Esophagus (tissue), 2 donors: ENCODE measurements around the gene ANLN. TPM values are rescaled to one million over a fixed set of nuclear protein-coding genes. Genes with fewer than 3 reads are reported as not detected.
"Not testable (repeated sequence)": the region's sequence is repeated elsewhere in the genome, so short reads cannot be mapped to it uniquely, and the experiment has no call there.

Experiments used
- H3K27ac ChIP-seq, 2 donors: one replicate each; pipeline ENCODE4 v1.5.1; 2013; ENCODE audit warnings: low read depth in 2 of 2, mild to moderate bottlenecking in 2 of 2, inconsistent platforms in 1 of 2, low read length in 1 of 2, moderate library complexity in 1 of 2
- H3K27me3 ChIP-seq, 2 donors: one replicate each; pipeline ENCODE4 v1.6.1; 2013; ENCODE audit warnings: low read length in 2 of 2, control low read depth in 1 of 2, mild to moderate bottlenecking in 1 of 2; ENCODE audit not compliant: insufficient read depth in 2 of 2, control insufficient read depth in 1 of 2
- H3K36me3 ChIP-seq, 2 donors: one replicate each; pipeline ENCODE4 v1.6.1; 2013; ENCODE audit warnings: low read length in 1 of 2; ENCODE audit not compliant: control insufficient read depth in 2 of 2, insufficient read depth in 2 of 2
- H3K4me1 ChIP-seq, 2 donors: one replicate each; pipeline ENCODE4 v1.6.1; 2013; ENCODE audit warnings: low read length in 1 of 2; ENCODE audit not compliant: control insufficient read depth in 2 of 2, insufficient read depth in 2 of 2
- H3K4me3 ChIP-seq, 2 donors: one replicate each; pipeline ENCODE4 v1.5.1; 2013; ENCODE audit warnings: low read length in 2 of 2, mild to moderate bottlenecking in 2 of 2, low read depth in 1 of 2, moderate library complexity in 1 of 2
- H3K9me3 ChIP-seq, 2 donors: one replicate each; pipeline ENCODE4 v1.6.1; 2013; ENCODE audit warnings: mild to moderate bottlenecking in 2 of 2, low read depth in 1 of 2, low read length in 1 of 2, moderate library complexity in 1 of 2; ENCODE audit not compliant: control insufficient read depth in 2 of 2, insufficient read depth in 1 of 2
- WGBS, 2 donors: extraction: QIAGEN DNeasy Blood & Tissue Kit; methylation state at CpG; one replicate each; pipeline ENCODE4 v1.1.7; 2013; 5-methylcytosine and 5-hydroxymethylcytosine counted together
- polyA plus RNA-seq, 2 donors: library from polyadenylated mRNA; stranded (reverse); fragments of 200-250 nt; gene quantifications; one replicate each; pipeline ENCODE4 v1.2.3, GENCODE V29; 2013
- donor health status: healthy with polysubstance abuse.
- donor health status: Bipolar disorder and iron deficiency.

Gene ANLN
- polyA plus RNA-seq, 2 donors, result 11.2 to 16.0 TPM

DNA sequence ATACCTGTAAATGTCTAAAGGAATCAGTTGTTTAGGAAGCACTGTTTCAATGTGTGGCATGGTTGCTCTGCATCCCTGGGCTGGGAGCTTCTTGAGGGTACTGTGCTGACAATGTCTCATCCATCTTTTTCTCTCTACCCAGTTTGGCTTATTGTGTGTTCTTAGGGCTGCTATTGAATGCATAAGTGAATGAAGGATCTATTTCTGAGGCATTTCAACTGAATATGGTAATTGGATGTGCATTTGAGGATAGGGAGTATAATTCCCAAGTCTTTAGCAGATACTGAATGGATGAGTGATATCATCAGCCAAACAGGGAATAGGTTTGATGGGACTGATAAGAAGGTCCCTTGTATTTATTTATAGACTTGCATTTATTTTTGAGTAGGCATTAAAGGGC lies 64.1 kb downstream of the ANLN start:
- Histone ChIP-seq H3K36me3 (no peaks in the 10 kb centered on the region), H3K4me1 (no peaks in the 10 kb centered on the region), H3K27ac (no peak overlapping the region), H3K4me3 (no peak overlapping the region), H3K9me3 (no peaks in the 10 kb centered on the region), H3K27me3 (no peaks in the 10 kb centered on the region)

DNA sequence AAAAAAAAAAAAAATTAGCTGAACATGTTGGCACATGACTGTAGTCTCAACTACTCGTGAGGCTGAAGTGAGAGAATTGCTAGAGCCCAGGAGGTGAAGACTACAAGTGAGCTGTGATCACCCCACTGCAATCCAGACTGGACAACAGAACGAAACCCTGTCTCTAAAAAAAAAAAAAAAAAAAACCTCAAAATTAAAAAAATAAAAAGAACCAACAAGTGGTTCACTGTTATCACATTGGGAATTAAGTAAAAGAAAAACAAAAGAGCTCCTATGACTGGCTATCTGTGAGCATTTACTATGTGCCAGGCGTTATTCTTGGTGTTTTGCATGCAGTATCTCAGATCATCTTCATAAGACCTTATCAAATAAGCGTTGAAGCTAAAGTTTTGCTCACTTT lies 66.0 kb downstream of the ANLN start:
- H3K27ac ChIP-seq, result no peak overlapping the region
- no peaks in the 10 kb centered on the region for H3K4me1 ChIP-seq
- H3K27me3 ChIP-seq, result no peaks in the 10 kb centered on the region
- H3K9me3 ChIP-seq, result no peaks in the 10 kb centered on the region
- 88 to 91% methylated on average over 4 of the region's 4 CpGs for WGBS, 2 donors
- H3K4me3 ChIP-seq, result no peak overlapping the region
- no peaks in the 10 kb centered on the region for H3K36me3 ChIP-seq

DNA sequence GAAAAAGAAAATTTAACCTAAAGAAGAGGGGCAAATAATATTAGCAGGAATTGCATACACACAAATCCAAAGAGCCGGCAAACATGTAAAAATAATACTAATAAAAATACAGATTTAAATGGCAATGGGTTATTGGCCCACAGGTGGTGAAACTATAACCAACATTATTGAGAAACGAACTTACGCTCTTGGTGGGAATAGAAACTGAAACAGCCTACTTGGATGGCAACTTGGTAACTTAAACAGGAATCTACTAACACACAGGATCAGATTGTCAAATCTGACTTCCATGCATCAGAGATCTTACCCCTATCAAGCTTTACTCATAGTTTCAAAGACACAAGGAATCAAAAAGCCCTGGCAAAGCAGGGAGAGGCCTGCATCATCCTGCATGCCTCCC lies 66.5 kb downstream of the ANLN start:
- 93 to 95% methylated on average over 3 of the region's 3 CpGs for WGBS, 2 donors
- H3K9me3 ChIP-seq, result no peaks in the 10 kb centered on the region
- no peaks in the 10 kb centered on the region for H3K36me3 ChIP-seq
- no peak overlapping the region for H3K27ac ChIP-seq
- no peak overlapping the region for H3K4me3 ChIP-seq
- H3K27me3 ChIP-seq, result no peaks in the 10 kb centered on the region
- H3K4me1 ChIP-seq, result no peaks in the 10 kb centered on the region

DNA sequence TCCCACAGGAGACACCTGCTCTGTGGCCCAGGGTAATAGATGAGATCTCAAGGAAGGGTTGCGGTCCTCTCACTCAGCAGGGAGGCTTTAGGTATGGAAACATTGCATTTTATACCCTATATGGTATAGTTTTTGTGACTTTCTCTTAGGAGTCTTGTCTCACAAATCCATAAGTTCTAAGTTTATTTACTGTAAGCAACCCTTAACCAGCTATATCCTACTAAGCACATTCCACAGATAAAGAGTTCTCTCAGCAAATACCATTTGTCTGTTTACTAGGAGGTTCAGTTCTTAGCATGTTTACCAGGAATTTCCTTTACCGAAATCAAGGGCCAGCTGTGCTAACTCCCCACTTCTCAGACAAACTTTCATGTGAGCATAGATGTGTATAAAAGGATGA lies 66.9 kb downstream of the ANLN start:
- Histone ChIP-seq H3K36me3 (no peaks in the 10 kb centered on the region), H3K27me3 (no peaks in the 10 kb centered on the region), H3K27ac (no peak overlapping the region), H3K4me1 (no peaks in the 10 kb centered on the region), H3K9me3 (no peaks in the 10 kb centered on the region), H3K4me3 (no peak overlapping the region)
- WGBS, 2 donors, result 92 to 97% methylated on average over 2 of the region's 2 CpGs

DNA sequence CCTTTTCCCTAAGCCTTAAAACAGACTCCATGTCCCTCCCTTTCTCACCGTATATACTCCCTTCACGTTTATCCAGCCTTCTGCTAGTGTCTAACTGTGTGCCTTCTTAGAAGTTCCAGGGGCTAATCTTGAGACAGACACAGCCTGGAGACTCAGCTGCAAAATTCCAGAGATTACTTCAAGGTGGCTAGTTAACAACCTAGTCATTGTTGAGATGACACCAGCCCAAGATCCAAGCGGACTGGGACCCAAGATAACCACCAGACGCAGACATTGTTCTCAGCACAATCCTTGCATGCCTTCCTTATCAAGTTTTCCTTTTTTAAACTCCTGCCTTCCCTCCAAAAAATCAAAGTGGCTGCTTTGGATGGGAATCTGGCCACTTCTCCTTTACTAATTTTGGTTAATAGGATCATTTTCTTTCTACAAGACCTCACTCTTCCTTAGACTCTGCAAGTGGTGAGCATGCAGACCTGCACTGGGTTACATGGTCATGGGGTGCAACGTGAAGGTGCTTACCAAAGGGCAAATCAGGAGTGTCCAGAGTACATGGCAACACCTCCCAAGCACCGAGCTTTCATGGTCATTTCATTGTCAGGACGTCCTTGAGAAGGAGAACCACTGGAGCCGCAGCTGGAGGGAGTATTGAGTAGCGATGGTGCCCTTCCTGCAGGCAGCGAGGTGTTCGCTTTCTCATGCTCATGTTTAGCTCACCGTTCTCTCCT lies 69.7 kb downstream of the ANLN start:
- WGBS, 2 donors, result 81 to 89% methylated on average over 12 of the region's 12 CpGs
- Histone ChIP-seq H3K9me3 (no peaks in the 10 kb centered on the region), H3K27ac (no peak overlapping the region), H3K4me1 (no peaks in the 10 kb centered on the region), H3K4me3 (no peak overlapping the region), H3K36me3 (no peaks in the 10 kb centered on the region), H3K27me3 (no peaks in the 10 kb centered on the region)

DNA sequence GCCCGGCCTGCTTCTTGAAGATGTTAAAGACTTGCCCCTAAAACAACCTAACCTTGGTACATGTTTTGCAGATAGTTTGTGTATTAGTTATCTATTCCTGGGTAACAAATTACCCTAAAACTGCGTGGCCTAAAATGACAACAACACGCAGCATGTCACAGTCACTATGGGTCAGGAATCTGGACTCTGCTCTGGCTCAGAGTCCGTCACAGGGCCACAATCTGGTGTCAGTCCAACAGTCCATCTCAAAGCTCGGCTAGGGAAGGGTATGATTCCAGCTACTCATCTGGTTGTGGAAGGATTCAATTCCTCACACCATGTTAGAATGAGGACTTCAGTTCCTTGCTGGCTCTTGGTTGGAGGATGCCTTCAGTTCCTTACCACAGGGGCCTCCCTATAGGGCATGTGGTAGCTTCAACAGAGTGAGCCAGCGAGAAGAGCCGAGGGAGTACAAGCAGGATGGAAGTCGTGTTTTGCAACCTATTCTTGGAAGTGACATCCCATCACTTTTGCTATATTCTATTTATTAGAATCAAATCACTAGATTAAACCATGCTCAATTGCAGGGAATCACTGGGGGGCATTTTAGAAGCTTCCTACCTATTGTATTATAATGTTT lies 71.3 kb downstream of the ANLN start:
- Histone ChIP-seq H3K27me3 (no peaks in the 10 kb centered on the region), H3K36me3 (no peaks in the 10 kb centered on the region), H3K4me3 (no peak overlapping the region), H3K9me3 (no peaks in the 10 kb centered on the region), H3K27ac (no peak overlapping the region), H3K4me1 (no peaks in the 10 kb centered on the region)
- 89 to 91% methylated on average over 8 of the region's 8 CpGs for WGBS, 2 donors

DNA sequence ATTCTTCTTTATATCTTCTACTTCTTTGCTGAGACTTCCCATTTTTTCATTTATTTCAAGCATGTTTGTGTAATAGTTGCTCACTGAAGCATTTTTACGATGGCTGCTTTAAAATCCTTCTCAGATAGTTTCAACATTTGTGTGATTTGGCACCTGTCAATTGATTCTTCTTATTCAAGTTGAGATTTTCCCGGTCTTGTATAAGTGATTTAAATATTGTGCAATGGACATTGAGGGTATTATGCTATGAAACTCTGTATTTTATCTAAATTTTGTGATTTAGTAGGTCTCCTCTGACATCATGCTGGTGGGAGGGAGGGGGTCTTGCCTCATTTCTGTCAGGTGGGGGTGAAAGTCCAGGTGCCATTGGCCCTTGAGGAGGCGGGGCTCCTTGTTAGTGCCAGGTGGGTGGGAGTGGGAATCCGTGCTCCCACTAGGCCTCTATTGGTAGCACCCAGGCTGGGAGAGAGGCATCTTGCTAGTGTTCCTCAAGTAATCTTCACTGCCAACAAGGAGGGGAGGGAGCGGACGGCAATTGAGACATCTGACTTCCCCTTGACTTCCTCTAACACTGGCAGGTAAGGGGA lies 73.0 kb downstream of the ANLN start:
- H3K27me3 ChIP-seq, result no peaks in the 10 kb centered on the region
- H3K4me1 ChIP-seq, result no peaks in the 10 kb centered on the region
- H3K36me3 ChIP-seq, result no peaks in the 10 kb centered on the region
- WGBS, 2 donors, result 89 to 92% methylated on average over 6 of the region's 6 CpGs
- H3K9me3 ChIP-seq, result no peaks in the 10 kb centered on the region
- H3K27ac ChIP-seq, result no peak overlapping the region
- no peak overlapping the region for H3K4me3 ChIP-seq

DNA sequence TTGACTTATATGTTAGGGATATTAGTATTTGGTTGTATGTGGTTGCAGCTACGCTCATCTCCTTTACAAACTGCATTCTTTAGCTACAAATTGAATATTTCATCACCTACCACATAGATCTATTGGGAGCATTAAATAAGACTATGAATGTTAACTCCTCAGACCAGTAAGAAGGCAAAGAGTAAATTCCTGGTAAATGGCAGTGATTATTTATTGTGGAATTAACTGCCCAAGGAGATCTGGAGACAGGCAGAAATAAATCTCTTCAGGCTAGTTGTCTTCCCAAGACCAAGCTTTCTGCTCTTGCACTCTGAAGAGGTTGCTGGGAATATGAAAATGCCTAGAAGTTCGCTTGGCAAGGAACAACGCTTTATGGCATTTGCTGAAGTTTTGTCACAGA lies 74.6 kb downstream of the ANLN start:
- H3K27me3 ChIP-seq, result no peaks in the 10 kb centered on the region
- H3K9me3 ChIP-seq, result no peaks in the 10 kb centered on the region
- no peak overlapping the region for H3K4me3 ChIP-seq
- WGBS, 2 donors, result 73 to 87% methylated on average over 3 of the region's 3 CpGs
- no peaks in the 10 kb centered on the region for H3K4me1 ChIP-seq
- H3K36me3 ChIP-seq, result no peaks in the 10 kb centered on the region
- no peak overlapping the region for H3K27ac ChIP-seq

DNA sequence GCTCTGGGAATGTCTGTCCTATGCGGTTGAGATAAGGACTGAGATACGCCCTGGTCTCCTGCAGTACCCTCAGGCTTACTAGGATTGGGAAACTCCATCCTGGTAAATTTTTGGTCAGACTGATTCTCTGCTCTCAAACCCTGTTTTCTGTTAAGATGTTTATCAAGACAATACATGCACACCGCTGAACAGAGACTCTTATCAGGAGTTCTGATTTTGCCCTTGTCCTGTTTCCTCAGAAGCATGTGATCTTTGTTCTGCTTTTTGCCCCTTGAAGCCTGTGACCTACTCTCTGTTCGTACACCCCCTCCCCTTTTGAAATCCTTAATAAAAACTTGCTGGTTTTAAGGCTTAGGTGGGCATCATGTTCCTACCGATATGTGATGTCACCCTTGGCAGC lies 76.3 kb downstream of the ANLN start:
- not testable (repeated sequence) for H3K27me3 ChIP-seq, H3K36me3 ChIP-seq, H3K27ac ChIP-seq, H3K4me1 ChIP-seq, H3K9me3 ChIP-seq, H3K4me3 ChIP-seq
- 82 to 83% methylated on average over 5 of the region's 5 CpGs for WGBS, 2 donors
